ENCODE measurements around the gene SPDEF.

- no peak for TF ChIP-seq CTCF (IDR thresholded peaks at IDR 0.05)
- TF ChIP-seq ZFX (IDR thresholded peaks at IDR 0.05; ENCODE audit: borderline replicate concordance): no peak
Observed at GRCh38 chr6:34556493-34556892, 364 bp upstream of the SPDEF start.

All from 22Rv1 (cell line).